Activated naive CD4-positive, alpha-beta T cell treated with anti-CD3 and anti-CD28 coated beads, Interleukin-2, amount 10 ng/mL, durations not matched to agents 7 days and 5 days (primary cell): ENCODE results near the gene FN3K.
A peak's percentile ranks its signal among the peaks of the same experiment; 100 is the strongest.

Experiments used
- CTCF ChIA-PET: fragments of 350-600 bp; sonication (Branson Sonifier 250); formaldehyde crosslinking; loops from one replicate; lab custom pipeline; 2021; ENCODE audit warnings: antibody characterized with exemption; lab: Charles Lee
- DNase-seq: peaks from one replicate; pipeline ENCODE4 v3.0.0-alpha.2; 2020
- H3K27ac Mint-ChIP-seq: one replicate; pipeline ENCODE4 v1.8.0; 2021; ENCODE audit warnings: mild to moderate bottlenecking, moderate library complexity, mixed read lengths
- H3K27me3 Mint-ChIP-seq: one replicate; pipeline ENCODE4 v1.8.0; 2021; ENCODE audit warnings: mild to moderate bottlenecking, mixed read lengths
- H3K36me3 Mint-ChIP-seq: one replicate; pipeline ENCODE4 v1.8.0; 2021; ENCODE audit warnings: mixed read lengths
- H3K4me1 Mint-ChIP-seq: one replicate; pipeline ENCODE4 v1.8.0; 2021; ENCODE audit warnings: mixed read lengths
- H3K4me3 Mint-ChIP-seq: one replicate; pipeline ENCODE4 v1.8.0; 2021; ENCODE audit warnings: mild to moderate bottlenecking, moderate library complexity, mixed read lengths
- H3K9me3 Mint-ChIP-seq: one replicate; pipeline ENCODE4 v1.8.0; 2021; ENCODE audit warnings: mixed read lengths

The FN3K gene

DNA sequence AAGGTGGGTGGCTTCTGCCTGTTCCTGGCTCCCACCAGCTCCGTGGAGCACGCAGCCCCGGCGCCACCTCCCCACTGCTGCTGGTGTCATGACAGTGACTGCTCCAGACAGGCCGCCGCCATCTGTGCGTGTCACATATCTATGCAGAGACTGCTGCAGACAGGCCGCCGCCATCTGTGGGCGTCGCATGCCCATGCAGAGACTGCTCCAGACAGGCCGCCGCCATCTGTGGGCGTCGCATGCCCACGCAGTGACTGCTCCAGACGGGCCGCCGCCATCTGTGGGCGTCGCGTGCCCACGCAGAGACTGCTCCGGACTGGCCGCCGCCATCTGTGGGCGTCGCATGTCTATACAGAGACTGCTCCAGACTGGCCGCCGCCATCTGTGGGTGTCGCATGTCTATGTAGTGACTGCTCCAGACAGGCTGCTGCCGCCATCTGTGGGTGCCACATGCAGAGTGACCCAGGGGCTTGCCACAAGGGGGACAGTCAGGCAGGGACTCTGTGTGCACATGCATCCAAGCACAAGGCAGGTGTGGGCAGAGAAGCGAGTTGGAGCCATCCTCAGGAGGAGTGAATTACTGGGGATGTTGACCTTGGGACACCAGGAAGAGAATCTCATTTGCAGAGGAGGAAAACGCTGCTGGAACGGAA is 22.2 kb upstream of the FN3K start:
- Mint-ChIP-seq H3K27ac (no peak overlapping the region), H3K36me3 (peaks cover 5% of the 10 kb centered on the region), H3K27me3 (peaks cover 20% of the 10 kb centered on the region), H3K4me3 (no peak overlapping the region), H3K9me3 (no peaks in the 10 kb centered on the region), H3K4me1 (peaks cover 22% of the 10 kb centered on the region)
- CTCF ChIA-PET, result interaction anchor here (1.0 kb wide), 1 partner anchor 36 kb away, joined by 4 read pairs; no protein-coding TSS in a partner anchor
- DNase-seq, result no peak

DNA sequence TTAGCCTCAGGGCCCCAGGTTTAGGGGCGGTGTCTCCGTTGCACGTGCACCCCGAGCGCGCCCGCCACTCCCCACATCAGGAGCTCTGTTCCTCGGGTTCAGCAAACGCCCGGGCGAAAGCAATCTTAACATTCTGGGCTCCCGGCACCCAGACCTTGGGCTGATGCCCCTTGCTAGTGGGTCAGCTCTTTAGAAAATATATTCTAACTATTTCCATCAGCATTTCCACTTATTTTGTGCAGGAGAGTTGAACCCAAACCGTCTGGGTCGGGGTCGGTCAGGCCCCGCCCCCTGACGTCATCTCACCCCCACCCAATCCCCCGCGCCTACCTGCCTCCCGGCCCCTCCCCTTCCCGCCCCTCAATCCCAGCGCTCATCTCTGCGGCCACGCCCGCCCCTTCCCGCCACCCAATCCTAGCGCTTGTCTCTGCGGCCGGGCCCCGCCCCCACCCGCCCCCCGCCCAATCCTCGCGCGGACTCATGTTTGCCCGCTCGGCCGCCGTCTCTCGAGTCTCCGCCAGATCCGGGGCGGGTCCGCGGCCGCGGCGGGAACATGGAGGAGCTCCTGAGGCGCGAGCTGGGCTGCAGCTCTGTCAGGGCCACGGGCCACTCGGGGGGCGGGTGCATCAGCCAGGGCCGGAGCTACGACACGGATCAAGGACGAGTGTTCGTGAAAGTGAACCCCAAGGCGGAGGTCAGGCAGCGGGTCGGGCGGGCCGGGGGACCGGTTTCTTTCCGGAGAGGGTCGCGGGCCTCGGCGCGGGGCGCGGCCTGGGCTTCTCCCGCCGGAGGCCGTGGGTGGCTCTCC is 19.0 kb upstream of the FN3K start, which contains the start of gene FN3KRP:
FN3KRP (plus strand) TSS at position 504 of the 808 bp plus-strand sequence; CDS start at position 554, 50 bp downstream.
- Mint-ChIP-seq H3K27ac (peak within 1 kb of the TSS; percentile 88), H3K4me1 (peaks cover 27% of the 10 kb centered on the region)
- DNase-seq, result peak; percentile 92

DNA sequence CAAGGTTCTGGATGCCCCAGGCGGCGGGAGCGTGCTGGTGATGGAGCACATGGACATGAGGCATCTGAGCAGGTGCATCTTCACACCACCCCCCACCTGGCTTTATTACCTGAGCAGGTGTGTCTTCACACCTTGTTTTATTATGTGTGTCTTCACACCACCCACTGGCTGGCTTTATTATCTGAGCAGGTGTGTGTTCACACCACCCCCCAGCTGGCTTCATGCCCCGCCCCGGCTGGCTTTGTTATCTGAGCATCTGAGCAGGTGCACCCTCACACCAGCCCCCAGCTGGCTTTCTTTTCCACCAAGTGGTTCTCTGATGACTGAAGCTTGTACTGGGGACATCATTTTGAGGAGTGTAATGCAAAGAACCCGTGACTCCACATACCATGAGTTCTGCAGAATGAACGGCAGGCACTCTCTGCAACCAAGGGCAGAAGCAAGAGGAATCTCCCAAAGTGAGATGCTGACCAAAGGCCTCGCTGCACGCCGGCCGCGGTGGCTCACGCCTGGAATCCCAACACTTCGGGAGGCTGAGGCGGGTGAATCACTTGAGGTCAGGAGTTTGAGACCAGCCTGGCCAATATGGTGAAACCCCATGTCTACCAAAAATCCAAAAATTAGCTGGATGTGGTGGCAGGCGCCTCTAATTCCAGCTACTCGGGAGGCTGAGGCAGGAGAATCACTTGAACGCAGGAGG is 16.3 kb upstream of the FN3K start:
- Mint-ChIP-seq H3K27ac (no peak overlapping the region), H3K36me3 (peaks cover 38% of the 10 kb centered on the region), H3K4me1 (peaks cover 25% of the 10 kb centered on the region), H3K27me3 (no peaks in the 10 kb centered on the region), H3K9me3 (no peaks in the 10 kb centered on the region), H3K4me3 (no peak overlapping the region)
- CTCF ChIA-PET, result no interaction called here
- no peak for DNase-seq

More for the DNA sequence above, 19.0 kb upstream of the FN3K start, which contains the start of gene FN3KRP:
- H3K27me3 Mint-ChIP-seq, result peaks cover 15% of the 10 kb centered on the region
- CTCF ChIA-PET, result interaction anchor here (1.1 kb wide), 1 partner anchor 48 kb away, joined by 3 read pairs; no protein-coding TSS in a partner anchor
- peak within 1 kb of the TSS; percentile 94 for H3K4me3 Mint-ChIP-seq
- peaks cover 24% of the 10 kb centered on the region for H3K36me3 Mint-ChIP-seq
- H3K9me3 Mint-ChIP-seq, result no peaks in the 10 kb centered on the region

- Mint-ChIP-seq H3K9me3 (no peaks in the 10 kb centered on the region), H3K27me3 (no peaks in the 10 kb centered on the region), H3K27ac (no peak overlapping the region), H3K36me3 (peaks cover 38% of the 10 kb centered on the region), H3K4me3 (no peak overlapping the region), H3K4me1 (peaks cover 25% of the 10 kb centered on the region)
- DNase-seq, result no peak
- CTCF ChIA-PET, result no interaction called here
Observed at GRCh38 chr17:82720204-82720603, 15.2 kb upstream of the FN3K start.

- H3K4me3 Mint-ChIP-seq, result no peak overlapping the region
- CTCF ChIA-PET, result no interaction called here
- H3K27ac Mint-ChIP-seq, result no peak overlapping the region
- peaks cover 46% of the 10 kb centered on the region for H3K36me3 Mint-ChIP-seq
- DNase-seq, result no peak
- H3K27me3 Mint-ChIP-seq, result no peaks in the 10 kb centered on the region
- H3K9me3 Mint-ChIP-seq, result no peaks in the 10 kb centered on the region
- peaks cover 11% of the 10 kb centered on the region for H3K4me1 Mint-ChIP-seq
Observed at GRCh38 chr17:82722341-82723013, 12.9 kb upstream of the FN3K start.

GRCh38 chr17:82723169-82723807 is 12.1 kb upstream of the FN3K start:
- H3K36me3 Mint-ChIP-seq, result peaks cover 46% of the 10 kb centered on the region
- H3K9me3 Mint-ChIP-seq, result no peaks in the 10 kb centered on the region
- peaks cover 5% of the 10 kb centered on the region for H3K4me1 Mint-ChIP-seq
- H3K4me3 Mint-ChIP-seq, result no peak overlapping the region
- H3K27ac Mint-ChIP-seq, result no peak overlapping the region
- CTCF ChIA-PET, result no interaction called here
- no peaks in the 10 kb centered on the region for H3K27me3 Mint-ChIP-seq
- no peak for DNase-seq

GRCh38 chr17:82726427-82726826 is 9.0 kb upstream of the FN3K start:
- H3K4me3 Mint-ChIP-seq, result no peak overlapping the region
- H3K27me3 Mint-ChIP-seq, result no peaks in the 10 kb centered on the region
- H3K9me3 Mint-ChIP-seq, result no peaks in the 10 kb centered on the region
- H3K4me1 Mint-ChIP-seq, result no peaks in the 10 kb centered on the region
- CTCF ChIA-PET, result no interaction called here
- no peak for DNase-seq
- peaks cover 36% of the 10 kb centered on the region for H3K36me3 Mint-ChIP-seq
- H3K27ac Mint-ChIP-seq, result no peak overlapping the region

DNA sequence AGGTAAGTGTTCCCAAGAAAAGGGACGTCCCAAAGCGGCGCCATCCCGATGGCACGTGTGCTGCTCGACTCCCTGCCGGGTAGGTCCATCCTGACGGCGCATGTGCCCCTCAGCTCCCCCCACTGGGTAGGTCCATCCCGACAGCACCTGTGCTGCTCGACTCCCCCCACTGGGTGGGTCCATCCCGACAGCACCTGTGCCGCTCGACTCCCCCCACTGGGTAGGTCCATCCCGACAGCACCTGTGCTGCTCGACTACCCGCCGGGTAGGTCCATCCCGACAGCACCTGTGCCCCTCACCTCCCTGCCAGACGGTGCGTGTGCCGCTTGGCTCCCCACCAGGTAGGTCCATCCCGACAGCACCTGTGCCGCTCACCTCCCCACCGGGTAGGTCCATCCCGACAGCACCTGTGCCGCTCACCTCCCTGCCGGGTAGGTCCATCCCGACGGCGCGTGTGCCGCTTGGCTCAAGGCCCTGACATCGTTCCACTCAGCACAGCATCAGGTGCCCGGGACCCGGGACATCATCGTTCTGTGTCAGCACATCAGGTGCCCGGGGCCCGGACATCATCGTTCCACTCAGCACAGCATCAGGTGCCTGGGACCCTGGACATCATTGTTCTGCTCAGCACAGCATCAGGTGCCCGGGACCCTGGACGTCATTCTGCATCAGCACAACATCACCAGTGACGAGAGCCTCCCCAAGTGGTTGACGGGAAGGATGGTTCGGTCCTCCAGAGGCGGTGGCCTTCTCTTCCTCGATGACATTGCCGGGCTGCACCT is 5.7 kb upstream of the FN3K start:
- Mint-ChIP-seq H3K9me3 (peaks cover 8% of the 10 kb centered on the region), H3K36me3 (peaks cover 34% of the 10 kb centered on the region), H3K27ac (no peak overlapping the region), H3K4me1 (no peaks in the 10 kb centered on the region), H3K27me3 (no peaks in the 10 kb centered on the region), H3K4me3 (no peak overlapping the region)
- CTCF ChIA-PET, result no interaction called here
- no peak for DNase-seq

- Mint-ChIP-seq H3K27ac (no peak overlapping the region), H3K27me3 (peaks cover 10% of the 10 kb centered on the region), H3K4me1 (peaks cover 4% of the 10 kb centered on the region), H3K4me3 (no peak overlapping the region), H3K9me3 (peaks cover 8% of the 10 kb centered on the region), H3K36me3 (peaks cover 28% of the 10 kb centered on the region)
- CTCF ChIA-PET, result no interaction called here
- no peak for DNase-seq
Observed at GRCh38 chr17:82732118-82732743, 3.2 kb upstream of the FN3K start.

DNA sequence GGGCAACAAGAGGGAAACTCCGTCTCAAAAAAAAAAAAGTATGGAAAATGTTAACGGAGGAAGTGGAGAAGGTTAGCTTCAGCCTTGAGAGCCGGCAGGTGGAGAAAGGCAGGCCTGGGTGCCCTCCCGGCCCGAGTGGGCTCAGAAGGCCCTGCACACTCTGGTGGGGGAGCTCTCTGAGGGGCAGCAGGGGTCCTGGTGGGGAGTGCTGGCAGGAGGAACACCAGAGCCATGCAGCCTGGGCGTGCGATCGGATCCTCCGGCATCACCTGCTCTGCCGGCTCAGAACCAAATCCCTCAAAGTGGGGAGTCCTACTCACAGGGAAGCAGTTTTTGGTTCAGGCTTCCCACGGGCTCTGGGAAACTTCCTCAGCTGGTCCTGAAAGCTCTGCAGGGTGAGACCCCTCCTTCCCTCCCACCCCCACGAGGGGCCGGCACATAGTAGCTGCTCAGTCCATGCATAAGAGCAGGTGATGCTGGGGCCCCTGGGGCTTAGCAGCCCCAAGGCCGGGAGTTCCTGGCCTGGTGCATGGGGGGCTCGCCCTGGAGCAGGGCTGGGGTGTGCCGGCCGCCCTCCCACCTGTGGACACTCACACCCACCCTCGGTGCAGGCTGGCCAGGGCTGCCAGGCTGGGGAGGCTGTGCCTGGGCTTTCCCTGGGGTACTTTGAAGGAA is 1.2 kb downstream of the FN3K start:
- CTCF ChIA-PET, result no interaction called here
- peaks cover 22% of the 10 kb centered on the region for H3K9me3 Mint-ChIP-seq
- no peak overlapping the region for H3K27ac Mint-ChIP-seq
- peaks cover 4% of the 10 kb centered on the region for H3K4me1 Mint-ChIP-seq
- peaks cover 10% of the 10 kb centered on the region for H3K27me3 Mint-ChIP-seq
- H3K4me3 Mint-ChIP-seq, result no peak overlapping the region
- DNase-seq, result no peak
- H3K36me3 Mint-ChIP-seq, result peaks cover 27% of the 10 kb centered on the region

- Mint-ChIP-seq H3K4me3 (no peak overlapping the region), H3K9me3 (peaks cover 22% of the 10 kb centered on the region), H3K27ac (no peak overlapping the region), H3K27me3 (peaks cover 10% of the 10 kb centered on the region), H3K36me3 (peaks cover 27% of the 10 kb centered on the region), H3K4me1 (peaks cover 4% of the 10 kb centered on the region)
- CTCF ChIA-PET, result no interaction called here
- no peak for DNase-seq
Observed at GRCh38 chr17:82737967-82738877, 2.8 kb downstream of the FN3K start.
